ENCODE measurements around the gene AGAP1.

DNA sequence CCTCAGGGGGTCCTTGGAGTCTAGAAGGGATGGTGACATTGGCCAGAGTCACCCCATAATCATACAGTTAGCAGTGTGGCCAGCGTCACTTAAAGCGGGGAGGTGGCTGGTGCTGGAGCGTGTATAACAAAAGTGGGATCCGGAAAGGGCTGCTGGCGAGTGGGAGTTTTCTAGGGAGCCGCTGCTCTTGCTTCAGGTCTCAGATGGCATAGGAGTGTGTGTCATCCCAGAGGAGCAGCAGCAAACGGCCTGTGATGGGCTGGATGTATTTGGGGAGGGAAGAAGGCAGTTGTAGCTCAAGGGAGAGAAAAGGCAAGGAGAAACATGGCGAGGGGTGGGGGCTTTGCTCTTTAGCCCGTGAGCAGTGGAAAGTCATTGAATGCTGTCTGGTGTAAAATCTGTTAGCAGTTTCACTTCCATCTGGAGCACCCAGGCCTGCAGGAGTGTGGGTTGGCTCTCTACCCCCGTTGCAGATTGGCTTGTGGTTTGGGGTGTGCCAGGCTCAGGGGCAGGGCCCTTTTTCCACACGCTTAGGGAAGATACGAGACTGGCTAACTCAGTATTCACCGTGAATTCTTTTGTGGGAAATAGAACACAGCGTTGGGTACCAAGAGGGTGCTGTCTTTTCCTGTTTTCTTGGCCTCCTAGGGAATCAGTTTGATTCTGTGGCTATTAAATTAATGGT, 120.5 kb downstream of the AGAP1 start:
- TF ChIP-seq, protein P1, sequence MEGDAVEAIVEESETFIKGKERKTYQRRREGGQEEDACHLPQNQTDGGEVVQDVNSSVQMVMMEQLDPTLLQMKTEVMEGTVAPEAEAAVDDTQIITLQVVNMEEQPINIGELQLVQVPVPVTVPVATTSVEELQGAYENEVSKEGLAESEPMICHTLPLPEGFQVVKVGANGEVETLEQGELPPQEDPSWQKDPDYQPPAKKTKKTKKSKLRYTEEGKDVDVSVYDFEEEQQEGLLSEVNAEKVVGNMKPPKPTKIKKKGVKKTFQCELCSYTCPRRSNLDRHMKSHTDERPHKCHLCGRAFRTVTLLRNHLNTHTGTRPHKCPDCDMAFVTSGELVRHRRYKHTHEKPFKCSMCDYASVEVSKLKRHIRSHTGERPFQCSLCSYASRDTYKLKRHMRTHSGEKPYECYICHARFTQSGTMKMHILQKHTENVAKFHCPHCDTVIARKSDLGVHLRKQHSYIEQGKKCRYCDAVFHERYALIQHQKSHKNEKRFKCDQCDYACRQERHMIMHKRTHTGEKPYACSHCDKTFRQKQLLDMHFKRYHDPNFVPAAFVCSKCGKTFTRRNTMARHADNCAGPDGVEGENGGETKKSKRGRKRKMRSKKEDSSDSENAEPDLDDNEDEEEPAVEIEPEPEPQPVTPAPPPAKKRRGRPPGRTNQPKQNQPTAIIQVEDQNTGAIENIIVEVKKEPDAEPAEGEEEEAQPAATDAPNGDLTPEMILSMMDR (IDR thresholded peaks at IDR 0.05): no peak
- TF ChIP-seq POLR2A (IDR thresholded peaks at IDR 0.05): no peak

All from thyroid gland (tissue), 4 donors.